Choroid plexus epithelial cell (primary cell): ENCODE measurements around the gene RERG.
A peak's percentile ranks its signal among the peaks of the same experiment; 100 is the strongest.
"Not testable (repeated sequence)": the region's sequence is repeated elsewhere in the genome, so short reads cannot be mapped to it uniquely, and the experiment has no call there.

Experiments used
- DNase-seq: peaks from one replicate; pipeline ENCODE4 v3.0.0-alpha.2; 2010; ENCODE audit warnings: low read depth
- H3K4me3 ChIP-seq: 2 replicates; pipeline ENCODE4 v1.5.1; 2011; ENCODE audit warnings: low read depth, mild to moderate bottlenecking, control low read depth, low read length, moderate library complexity
- CTCF ChIP-seq: conservative IDR thresholded peaks from 2 replicates; pipeline ENCODE4 v1.5.1; 2011; ENCODE audit warnings: low read depth, mild to moderate bottlenecking, control low read depth, inconsistent platforms, low read length, moderate library complexity

Gene RERG

DNA sequence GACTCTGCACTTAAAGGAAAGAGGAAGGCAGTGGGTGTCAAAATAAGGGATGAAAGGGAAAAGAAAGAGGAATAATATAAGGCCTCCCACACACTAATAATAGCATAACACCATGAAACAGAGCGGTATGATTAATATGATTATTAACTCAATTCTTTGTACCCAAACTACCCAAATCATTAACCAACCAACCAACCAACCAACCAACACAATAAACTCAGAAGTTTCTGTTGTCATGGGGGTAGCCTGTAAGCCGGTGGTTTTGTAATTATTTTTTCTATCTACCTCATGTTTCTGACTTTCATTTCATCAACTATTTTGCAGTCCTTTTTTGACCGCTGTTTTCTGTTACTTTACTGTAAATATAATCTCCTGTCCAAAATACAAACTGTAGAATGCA is 105.8 kb downstream of the RERG start:
- DNase-seq: no peak
- TF ChIP-seq CTCF: no peak
- no peak overlapping the region for H3K4me3 ChIP-seq

- TF ChIP-seq CTCF: no peak
- no peak for DNase-seq
- H3K4me3 ChIP-seq: no peak overlapping the region
Observed at GRCh38 chr12:15114501-15114900, 106.7 kb downstream of the RERG start.

DNA sequence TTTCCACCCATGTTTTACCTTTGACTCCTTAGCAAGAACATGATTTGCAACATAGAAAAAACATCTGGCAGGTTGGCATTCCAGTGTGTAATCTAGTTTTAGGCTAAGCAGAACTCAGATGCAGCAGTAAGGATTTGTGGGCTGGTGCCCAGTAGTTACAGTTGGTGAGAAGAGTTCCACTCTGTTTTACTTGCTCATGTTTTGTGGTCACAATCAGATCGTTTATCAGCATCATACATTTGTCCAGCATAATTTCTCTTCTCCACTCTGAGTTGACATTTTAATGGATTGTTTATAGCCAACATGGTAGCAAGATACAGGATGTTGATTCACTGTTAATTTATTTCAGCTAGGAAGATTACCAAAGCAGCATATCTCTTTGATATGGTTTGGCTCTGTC is 128.4 kb downstream of the RERG start:
- DNase-seq: no peak
- H3K4me3 ChIP-seq: no peak overlapping the region
- TF ChIP-seq CTCF: no peak

DNA sequence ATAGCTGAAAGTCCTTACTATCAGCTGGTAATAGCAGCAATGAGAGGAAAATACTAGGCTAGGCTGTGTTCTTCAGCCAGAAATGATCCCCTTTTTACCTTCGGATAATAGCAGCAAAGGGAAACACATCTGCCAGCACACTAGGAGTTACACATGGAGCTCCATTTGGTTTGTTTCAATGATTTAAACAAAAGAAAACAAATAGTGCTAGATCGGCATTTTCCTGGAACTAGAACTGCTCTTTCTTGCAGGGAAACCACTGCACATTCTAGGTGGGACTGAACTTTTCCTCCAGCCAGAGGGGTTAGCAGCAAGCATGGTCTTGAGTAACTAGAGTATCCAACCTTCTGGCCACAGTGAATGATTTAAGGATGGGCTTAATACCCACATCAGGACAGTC is 130.8 kb downstream of the RERG start:
- no peak overlapping the region for H3K4me3 ChIP-seq
- DNase-seq: no peak
- TF ChIP-seq CTCF: no peak

- no peak for TF ChIP-seq CTCF
- DNase-seq: no peak
- H3K4me3 ChIP-seq: no peak overlapping the region
Observed at GRCh38 chr12:15088105-15088504, 133.1 kb downstream of the RERG start.

GRCh38 chr12:15077751-15078150 is 143.5 kb downstream of the RERG start:
- not testable (repeated sequence) for DNase-seq, H3K4me3 ChIP-seq

DNA sequence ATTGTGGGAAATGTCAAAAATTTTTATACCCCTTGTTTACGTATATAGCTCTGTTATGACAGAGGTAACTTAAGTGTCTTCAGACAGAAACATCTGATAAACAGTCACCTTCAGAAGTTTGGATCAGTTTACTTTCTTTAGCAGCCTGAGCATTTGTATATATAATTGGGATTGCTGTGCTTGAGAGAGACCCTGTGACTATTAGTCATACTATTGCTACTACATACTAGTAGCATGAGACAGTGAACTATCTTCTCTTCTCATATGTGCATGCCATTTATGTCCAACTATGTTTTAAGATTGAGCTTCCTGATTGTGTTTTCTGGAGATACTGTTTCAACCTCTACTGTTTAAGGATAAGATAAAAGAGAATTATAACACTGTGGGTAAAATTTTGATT is 146.9 kb downstream of the RERG start:
- no peak for TF ChIP-seq CTCF
- peak; percentile 4 for DNase-seq

GRCh38 chr12:15059123-15059522 is 162.1 kb downstream of the RERG start:
- TF ChIP-seq CTCF: no peak

More for the DNA sequence above, 146.9 kb downstream of the RERG start:
- H3K4me3 ChIP-seq: no peak overlapping the region

More at GRCh38 chr12:15059123-15059522, 162.1 kb downstream of the RERG start:
- no peak for DNase-seq
- no peak overlapping the region for H3K4me3 ChIP-seq
